Colonic mucosa (tissue), 4 donors: ENCODE results near the gene HMBS. TPM values are rescaled to one million over a fixed set of nuclear protein-coding genes. Genes with fewer than 3 reads are reported as not detected.

Source experiments
- DNase-seq: peaks from one replicate; pipeline ENCODE4 v3.0.0-alpha.2; 2020
- H3K27ac ChIP-seq: fragments of 200-600 bp; one replicate; pipeline ENCODE4 v1.8.0; 2021
- H3K27me3 ChIP-seq: fragments of 200-600 bp; one replicate; pipeline ENCODE4 v1.8.0; 2021
- H3K36me3 ChIP-seq: fragments of 200-600 bp; one replicate; pipeline ENCODE4 v1.8.0; 2021
- H3K4me1 ChIP-seq: fragments of 200-600 bp; one replicate; pipeline ENCODE4 v1.8.0; 2021; ENCODE audit warnings: mild to moderate bottlenecking
- H3K4me3 ChIP-seq: fragments of 200-600 bp; one replicate; pipeline ENCODE4 v1.8.0; 2021
- H3K9ac ChIP-seq, 2 donors: one replicate each; pipeline ENCODE4 v1.7.0; 2013; ENCODE audit warnings: control low read depth in 2 of 2, low read depth in 2 of 2, low read length in 2 of 2
- H3K9me3 ChIP-seq: fragments of 200-600 bp; one replicate; pipeline ENCODE4 v1.8.0; 2021
- intact Hi-C: fragments of 100-400 bp; cut with DNase I; formaldehyde crosslinking; loops from one replicate; pipeline ENCODE4 v1.14.1; 2022
- total RNA-seq, 2 donors: library from RNA; stranded (reverse); fragmentation: NEBNext Ultra II Directional in 1 of 2; extraction: Animal tissue kit (Norgen Biotek cat#: 25700) in 1 of 2; gene quantifications; one replicate each; pipeline ENCODE4 v1.2.1, GENCODE V29; 2021
- TF ChIP-seq, protein P1 (sequence below): fragments of 200-600 bp; IDR thresholded peaks from one replicate; pipeline ENCODE4 v1.8.0; 2022; ENCODE audit warnings: antibody characterized with exemption, mild to moderate bottlenecking
- donor health status: healthy.
- donor health status: DM: no; HTN: no; CAD: no.
- donor health status: DM: no; HTN: no; CAD: no.

The HMBS gene
- total RNA-seq, 2 donors from 2014 or later, result 18.7 to 50.5 TPM

DNA sequence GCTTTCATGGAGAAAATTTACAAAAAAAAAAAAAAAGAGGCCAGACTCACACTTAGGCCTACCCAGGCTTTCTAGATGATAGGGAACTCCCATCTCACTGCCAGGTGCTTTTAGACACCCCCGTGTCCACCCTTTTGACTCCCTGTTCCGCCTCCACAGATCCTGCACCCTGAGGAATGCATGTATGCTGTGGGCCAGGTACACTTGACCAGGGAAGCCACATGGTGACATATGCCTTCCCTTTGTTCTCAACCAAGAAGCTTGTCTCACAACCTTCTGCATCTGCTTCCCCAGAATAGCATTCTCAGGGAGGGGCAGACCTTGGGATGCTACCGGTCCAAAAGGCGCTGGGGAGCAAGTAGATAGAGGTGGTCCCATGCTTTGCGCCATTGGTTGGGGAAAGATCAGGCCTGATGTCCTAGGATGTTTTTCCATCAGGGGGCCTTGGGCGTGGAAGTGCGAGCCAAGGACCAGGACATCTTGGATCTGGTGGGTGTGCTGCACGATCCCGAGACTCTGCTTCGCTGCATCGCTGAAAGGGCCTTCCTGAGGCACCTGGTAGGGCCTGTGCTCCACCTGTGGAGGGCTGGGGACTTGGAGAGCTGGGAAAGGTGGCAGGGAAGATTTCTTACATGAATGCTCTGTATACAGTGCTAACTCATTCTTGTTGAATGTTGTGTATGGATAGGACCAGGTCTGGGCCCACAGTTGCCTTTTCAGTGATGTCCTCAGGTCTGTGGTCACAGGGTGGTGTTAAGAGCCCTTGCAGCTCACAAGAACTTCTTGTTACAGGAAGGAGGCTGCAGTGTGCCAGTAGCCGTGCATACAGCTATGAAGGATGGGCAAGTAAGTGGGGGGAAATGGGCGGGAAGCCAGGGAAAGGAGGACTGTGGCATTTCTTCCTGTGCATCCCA, 7.5 kb downstream of the HMBS start:
- intact Hi-C loops, result no loop called here
- Histone ChIP-seq H3K27me3 (no peaks in the 10 kb centered on the region), H3K27ac (no peak overlapping the region), H3K9me3 (no peaks in the 10 kb centered on the region), H3K4me1 (no peaks in the 10 kb centered on the region), H3K36me3 (no peaks in the 10 kb centered on the region), H3K9ac (peak overlapping the region in 1 of 2 donors; percentile 86), H3K4me3 (no peak overlapping the region)
- DNase-seq, result no peak
- TF ChIP-seq, protein P1, sequence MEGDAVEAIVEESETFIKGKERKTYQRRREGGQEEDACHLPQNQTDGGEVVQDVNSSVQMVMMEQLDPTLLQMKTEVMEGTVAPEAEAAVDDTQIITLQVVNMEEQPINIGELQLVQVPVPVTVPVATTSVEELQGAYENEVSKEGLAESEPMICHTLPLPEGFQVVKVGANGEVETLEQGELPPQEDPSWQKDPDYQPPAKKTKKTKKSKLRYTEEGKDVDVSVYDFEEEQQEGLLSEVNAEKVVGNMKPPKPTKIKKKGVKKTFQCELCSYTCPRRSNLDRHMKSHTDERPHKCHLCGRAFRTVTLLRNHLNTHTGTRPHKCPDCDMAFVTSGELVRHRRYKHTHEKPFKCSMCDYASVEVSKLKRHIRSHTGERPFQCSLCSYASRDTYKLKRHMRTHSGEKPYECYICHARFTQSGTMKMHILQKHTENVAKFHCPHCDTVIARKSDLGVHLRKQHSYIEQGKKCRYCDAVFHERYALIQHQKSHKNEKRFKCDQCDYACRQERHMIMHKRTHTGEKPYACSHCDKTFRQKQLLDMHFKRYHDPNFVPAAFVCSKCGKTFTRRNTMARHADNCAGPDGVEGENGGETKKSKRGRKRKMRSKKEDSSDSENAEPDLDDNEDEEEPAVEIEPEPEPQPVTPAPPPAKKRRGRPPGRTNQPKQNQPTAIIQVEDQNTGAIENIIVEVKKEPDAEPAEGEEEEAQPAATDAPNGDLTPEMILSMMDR, result no peak

DNA sequence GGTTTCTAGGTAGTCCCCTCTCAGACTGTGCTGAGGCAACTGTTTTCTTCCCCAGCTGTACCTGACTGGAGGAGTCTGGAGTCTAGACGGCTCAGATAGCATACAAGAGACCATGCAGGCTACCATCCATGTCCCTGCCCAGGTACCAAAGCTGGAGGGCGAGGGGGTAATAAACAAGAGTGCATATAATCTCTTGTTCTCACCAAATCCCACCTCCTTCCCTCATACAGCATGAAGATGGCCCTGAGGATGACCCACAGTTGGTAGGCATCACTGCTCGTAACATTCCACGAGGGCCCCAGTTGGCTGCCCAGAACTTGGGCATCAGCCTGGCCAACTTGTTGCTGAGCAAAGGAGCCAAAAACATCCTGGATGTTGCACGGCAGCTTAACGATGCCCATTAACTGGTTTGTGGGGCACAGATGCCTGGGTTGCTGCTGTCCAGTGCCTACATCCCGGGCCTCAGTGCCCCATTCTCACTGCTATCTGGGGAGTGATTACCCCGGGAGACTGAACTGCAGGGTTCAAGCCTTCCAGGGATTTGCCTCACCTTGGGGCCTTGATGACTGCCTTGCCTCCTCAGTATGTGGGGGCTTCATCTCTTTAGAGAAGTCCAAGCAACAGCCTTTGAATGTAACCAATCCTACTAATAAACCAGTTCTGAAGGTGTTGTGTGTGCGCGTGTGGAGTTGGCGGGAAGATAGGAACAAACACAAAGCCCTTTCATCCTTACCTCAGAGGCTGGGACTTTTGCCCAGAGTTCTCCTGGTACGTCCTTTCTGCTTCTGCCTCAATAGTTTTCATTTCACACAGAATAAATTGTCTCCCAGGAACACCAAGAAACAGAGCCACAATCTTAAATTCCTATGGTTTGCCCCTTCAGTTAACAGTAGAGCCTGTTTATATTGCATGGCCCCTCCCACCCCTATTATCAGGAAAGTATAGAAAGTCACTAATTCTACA, 8.5 kb downstream of the HMBS start:
- TF ChIP-seq, protein P1, result no peak
- Histone ChIP-seq H3K27me3 (no peaks in the 10 kb centered on the region), H3K27ac (peak overlapping the region; percentile 90), H3K9me3 (no peaks in the 10 kb centered on the region), H3K36me3 (peaks cover 5% of the 10 kb centered on the region), H3K4me1 (no peaks in the 10 kb centered on the region), H3K4me3 (peak overlapping the region; percentile 71), H3K9ac (peak overlapping the region; percentile 86 to 87)
- intact Hi-C loops, result no loop called here
- DNase-seq, result no peak

DNA sequence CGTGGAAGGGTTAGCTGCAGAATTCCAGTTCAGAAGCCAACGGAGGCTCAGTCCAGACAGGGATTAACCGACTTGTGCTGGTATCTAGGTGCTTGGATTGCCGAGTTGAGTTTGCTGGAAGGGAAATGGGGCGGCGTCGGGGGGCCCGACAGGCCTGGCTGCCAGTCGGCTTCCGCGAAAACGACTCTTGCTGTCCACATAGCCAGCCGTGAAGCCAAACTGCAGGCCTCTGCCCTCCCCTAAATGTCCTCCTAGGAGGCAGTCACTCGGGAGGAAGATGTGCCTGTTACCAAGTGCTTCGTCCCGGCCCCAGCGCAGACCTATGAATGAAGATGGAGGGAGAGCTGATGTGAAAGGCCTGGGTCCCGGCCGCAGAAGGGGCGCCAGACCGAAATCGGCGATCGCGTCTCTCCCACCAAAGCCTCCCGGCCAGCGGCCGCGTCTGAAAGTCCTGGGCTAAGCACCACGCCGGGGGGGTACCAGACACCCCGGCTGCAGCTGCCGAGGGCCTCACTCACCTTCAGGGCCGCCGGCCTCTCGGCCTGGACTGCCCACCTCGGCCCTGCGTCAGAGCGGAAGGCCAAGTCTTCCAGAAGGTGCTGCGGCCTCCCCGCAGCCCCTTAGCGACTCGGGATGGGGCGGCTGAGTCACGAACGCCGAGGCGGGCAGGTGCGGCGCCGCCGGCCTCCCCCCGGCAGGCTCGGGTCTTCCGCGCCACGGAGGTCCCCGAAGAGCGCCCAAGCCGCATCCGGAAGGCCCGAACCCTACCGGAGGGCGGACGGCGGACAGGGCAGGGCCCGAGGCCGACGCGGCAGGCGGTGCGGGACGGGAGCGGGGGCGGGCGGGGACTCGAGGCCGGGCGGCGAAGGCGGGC, 9.5 kb downstream of the HMBS start:
- no peaks in the 10 kb centered on the region for H3K9me3 ChIP-seq
- intact Hi-C loops, result no loop called here

DNA sequence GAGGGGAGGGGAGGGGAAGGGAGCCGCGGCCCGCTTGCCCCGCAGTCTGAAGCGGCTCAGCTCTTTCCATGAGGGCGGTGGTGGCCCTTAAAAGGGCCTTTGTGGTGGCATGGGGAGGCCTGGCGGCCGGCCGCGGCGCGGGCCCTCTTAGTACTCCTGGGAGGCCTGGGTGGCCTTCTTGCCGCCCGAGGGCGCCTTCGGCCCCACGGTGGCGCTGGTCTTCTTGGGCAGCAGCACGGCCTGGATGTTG, 10.1 kb downstream of the HMBS start:
- intact Hi-C loops, result loop anchor here (5.0 kb wide), 2 partner anchors 108 to 167 kb away; partner anchors contain the start of gene BCL9L

More for the DNA sequence above, 9.5 kb downstream of the HMBS start:
- no peaks in the 10 kb centered on the region for H3K27me3 ChIP-seq
- H3K4me1 ChIP-seq, result no peaks in the 10 kb centered on the region
- peak; percentile 45 for DNase-seq
- H3K27ac ChIP-seq, result peak overlapping the region; percentile 90
- H3K36me3 ChIP-seq, result peaks cover 5% of the 10 kb centered on the region
- peak overlapping the region; percentile 86 to 87 for H3K9ac ChIP-seq
- TF ChIP-seq, protein P1, result no peak
- peak overlapping the region; percentile 71 for H3K4me3 ChIP-seq

More for the DNA sequence above, 10.1 kb downstream of the HMBS start:
- H3K9ac ChIP-seq, result peak overlapping the region; percentile 86 to 87
- H3K36me3 ChIP-seq, result peaks cover 5% of the 10 kb centered on the region
- peak overlapping the region; percentile 90 for H3K27ac ChIP-seq
- H3K4me3 ChIP-seq, result peak overlapping the region; percentile 71
- no peaks in the 10 kb centered on the region for H3K27me3 ChIP-seq
- H3K9me3 ChIP-seq, result no peaks in the 10 kb centered on the region
- no peaks in the 10 kb centered on the region for H3K4me1 ChIP-seq
- DNase-seq, result peak; percentile 80
- TF ChIP-seq, protein P1, result peak; percentile 64
